T follicular helper cell (primary cell): ENCODE data around the gene DUSP22.

Experiments
- DNase-seq: peaks from one replicate; pipeline ENCODE4 v3.0.0-alpha.2; 2020; ENCODE audit warnings: low read depth

Gene DUSP22

GRCh38 chr6:339480-339879 is 47.2 kb downstream of the DUSP22 start:
- no peak for DNase-seq

- DNase-seq, result no peak
Observed at GRCh38 chr6:340186-340955, 48.1 kb downstream of the DUSP22 start.

- DNase-seq, result no peak
Observed at GRCh38 chr6:340991-341827, 48.9 kb downstream of the DUSP22 start.

- no peak for DNase-seq
Observed at GRCh38 chr6:341914-342831, 49.9 kb downstream of the DUSP22 start.

- DNase-seq, result no peak
Observed at GRCh38 chr6:342832-343179, 50.5 kb downstream of the DUSP22 start.

- no peak for DNase-seq
Observed at GRCh38 chr6:343226-343935, 51.1 kb downstream of the DUSP22 start.

- no peak for DNase-seq
Observed at GRCh38 chr6:343960-344815, 51.9 kb downstream of the DUSP22 start.

GRCh38 chr6:344816-345340 is 52.6 kb downstream of the DUSP22 start:
- no peak for DNase-seq

- no peak for DNase-seq
Observed at GRCh38 chr6:345747-346385, 53.6 kb downstream of the DUSP22 start.

GRCh38 chr6:346386-347030 is 54.2 kb downstream of the DUSP22 start:
- DNase-seq, result no peak

- no peak for DNase-seq
Observed at GRCh38 chr6:347232-347631, 54.9 kb downstream of the DUSP22 start.

GRCh38 chr6:347951-348859 is 55.9 kb downstream of the DUSP22 start:
- no peak for DNase-seq

GRCh38 chr6:348860-349396 is 56.6 kb downstream of the DUSP22 start:
- no peak for DNase-seq

GRCh38 chr6:349491-349921 is 57.2 kb downstream of the DUSP22 start:
- no peak for DNase-seq

GRCh38 chr6:350371-350770 is 58.1 kb downstream of the DUSP22 start:
- no peak for DNase-seq

GRCh38 chr6:351011-351866 is 59.0 kb downstream of the DUSP22 start:
- DNase-seq, result no peak

GRCh38 chr6:351867-352289 is 59.6 kb downstream of the DUSP22 start:
- no peak for DNase-seq
